Activated T-helper 1 cell treated with anti-CD3 and anti-CD28 coated beads, Interleukin-2, amount 50 U/mL, for 16 hours (primary cell): ENCODE data around the gene STRA6.

Source experiments
- DNase-seq, 2 donors: peaks; one replicate each; pipeline ENCODE4 v3.0.0-alpha.2; 2020; ENCODE audit warnings: low read depth in 1 of 2, low spot score in 1 of 2

The STRA6 gene

DNA sequence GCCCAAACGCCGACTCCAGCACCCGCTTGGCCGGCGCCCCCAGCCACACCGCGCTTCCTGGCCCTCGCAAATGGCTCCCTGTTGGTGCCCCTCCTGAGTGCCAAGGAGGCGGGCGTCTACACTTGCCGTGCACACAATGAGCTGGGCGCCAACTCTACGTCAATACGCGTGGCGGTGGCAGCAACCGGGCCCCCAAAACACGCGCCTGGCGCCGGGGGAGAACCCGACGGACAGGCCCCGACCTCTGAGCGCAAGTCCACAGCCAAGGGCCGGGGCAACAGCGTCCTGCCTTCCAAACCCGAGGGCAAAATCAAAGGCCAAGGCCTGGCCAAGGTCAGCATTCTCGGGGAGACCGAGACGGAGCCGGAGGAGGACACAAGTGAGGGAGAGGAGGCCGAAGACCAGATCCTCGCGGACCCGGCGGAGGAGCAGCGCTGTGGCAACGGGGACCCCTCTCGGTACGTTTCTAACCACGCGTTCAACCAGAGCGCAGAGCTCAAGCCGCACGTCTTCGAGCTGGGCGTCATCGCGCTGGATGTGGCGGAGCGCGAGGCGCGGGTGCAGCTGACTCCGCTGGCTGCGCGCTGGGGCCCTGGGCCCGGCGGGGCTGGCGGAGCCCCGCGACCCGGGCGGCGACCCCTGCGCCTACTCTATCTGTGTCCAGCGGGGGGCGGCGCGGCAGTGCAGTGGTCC is 68.7 kb downstream of the STRA6 start:
- DNase-seq, result no peak

GRCh38 chr15:74132681-74133651 is 69.6 kb downstream of the STRA6 start:
- no peak for DNase-seq

- DNase-seq, result no peak
Measured at GRCh38 chr15:74131628-74132413, 70.8 kb downstream of the STRA6 start.

GRCh38 chr15:74130849-74131627 is 71.5 kb downstream of the STRA6 start:
- no peak for DNase-seq

DNA sequence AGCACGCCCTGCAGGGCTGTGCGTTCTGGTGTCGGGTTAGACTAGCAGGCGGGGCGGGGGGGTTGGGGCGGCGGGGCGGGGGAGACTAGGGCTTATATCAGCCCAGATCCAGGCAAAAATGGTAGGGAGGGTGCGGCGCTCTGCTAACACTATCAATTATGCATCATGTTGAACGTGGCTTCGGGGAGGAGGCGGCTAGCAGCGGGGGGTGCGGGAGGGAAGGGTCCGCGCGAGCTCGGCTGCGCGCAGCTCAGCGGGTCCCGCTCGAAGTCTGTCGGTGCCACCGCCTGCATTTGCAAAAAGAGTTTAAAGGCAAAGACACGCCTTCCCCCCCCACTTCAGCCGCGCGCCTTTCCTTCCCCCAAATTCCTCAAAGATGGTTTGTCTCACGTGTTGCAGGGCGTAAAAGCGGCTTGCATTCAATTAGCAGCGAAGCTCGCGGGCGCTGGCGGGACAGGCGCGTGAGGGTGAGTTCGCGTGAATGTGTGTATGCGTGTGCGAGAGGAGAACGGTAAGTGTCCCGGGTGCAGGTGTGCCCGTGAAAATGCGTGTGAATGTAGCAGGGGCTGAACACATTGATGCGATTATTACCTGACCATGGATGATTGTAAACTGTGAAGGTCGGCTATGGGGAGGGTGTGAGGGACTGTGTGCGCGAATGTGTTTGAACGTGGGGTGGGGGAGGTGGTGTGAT is 72.3 kb downstream of the STRA6 start, which contains the start of gene ISLR2:
TSS of gene ISLR2 (plus strand) at position 432 of the 694 bp plus-strand sequence. CDS start 2,169 bp downstream, outside the sequence.
- DNase-seq, result no peak

DNA sequence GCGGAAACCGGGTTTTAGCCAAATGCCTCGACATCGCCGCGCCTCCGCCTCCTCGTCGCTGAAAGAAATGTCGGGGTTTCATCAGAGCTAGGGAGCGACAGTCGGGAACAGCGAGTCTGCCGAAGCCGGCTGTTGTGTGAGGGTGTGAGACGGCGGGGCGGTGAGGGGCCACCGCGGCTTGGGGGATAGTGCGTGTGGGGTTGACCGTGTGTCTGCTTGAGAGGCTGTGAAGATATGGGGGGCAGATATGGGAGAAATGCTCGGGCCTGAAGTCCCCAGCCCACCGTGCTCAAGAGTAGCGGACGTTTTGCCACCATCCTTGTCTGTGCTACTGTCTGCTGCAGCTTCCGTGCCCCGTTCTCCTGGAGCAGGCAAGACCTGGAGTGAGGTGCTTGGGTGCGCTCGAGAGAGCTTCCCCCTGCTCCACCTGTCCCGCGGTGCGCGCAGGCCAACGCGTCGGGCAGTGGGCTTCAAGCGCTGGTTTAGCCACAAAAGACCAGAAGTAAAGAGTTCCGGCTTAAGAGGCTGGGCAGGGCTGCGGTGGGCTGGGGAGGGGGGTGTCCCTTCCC is 72.9 kb downstream of the STRA6 start:
- no peak for DNase-seq
